ENCODE data around the gene MYCL.

MYCL gene

GRCh38 chr1:39850606-39851216, 51.0 kb downstream of the MYCL start:
- DNase-seq: no peak

GRCh38 chr1:39849203-39849602, 52.5 kb downstream of the MYCL start:
- DNase-seq: no peak

GRCh38 chr1:39847940-39848339, 53.8 kb downstream of the MYCL start:
- DNase-seq: no peak

GRCh38 chr1:39846796-39847195, 54.9 kb downstream of the MYCL start:
- no peak for DNase-seq

GRCh38 chr1:39845569-39846566, 55.8 kb downstream of the MYCL start:
- peak; percentile 84 for DNase-seq

Data from right forelimb (tissue), 1 donor.